Stimulated activated CD8-positive, alpha-beta memory T cell treated with anti-CD3 and anti-CD28 coated beads, Interleukin-4, amount 100 ng/mL, for 48 hours (primary cell): ENCODE results near the gene CRYGN.
A peak's percentile ranks its signal among the peaks of the same experiment; 100 is the strongest.

Source experiments
- DNase-seq: peaks from one replicate; pipeline ENCODE4 v3.0.0-alpha.2; 2020

The CRYGN gene

GRCh38 chr7:151437866-151438516, 1.9 kb downstream of the CRYGN start:
- DNase-seq: no peak

- no peak for DNase-seq
These were observed 2.8 kb downstream of the CRYGN start for GRCh38 chr7:151437159-151437553.

- no peak for DNase-seq
These were observed 3.3 kb downstream of the CRYGN start for GRCh38 chr7:151436446-151437158.

- DNase-seq: no peak
These were observed 4.0 kb downstream of the CRYGN start for GRCh38 chr7:151435971-151436370.

- no peak for DNase-seq
These were observed 4.6 kb downstream of the CRYGN start for GRCh38 chr7:151435103-151435916.

- DNase-seq: no peak
These were observed 5.4 kb downstream of the CRYGN start for GRCh38 chr7:151434549-151434948.

- DNase-seq: no peak
These were observed 6.1 kb downstream of the CRYGN start for GRCh38 chr7:151433721-151434400.

GRCh38 chr7:151432658-151433521, 7.1 kb downstream of the CRYGN start:
- DNase-seq: peak; percentile 72

- DNase-seq: no peak
These were observed 8.1 kb downstream of the CRYGN start for GRCh38 chr7:151431768-151432311.

GRCh38 chr7:151431281-151431767, 8.6 kb downstream of the CRYGN start:
- no peak for DNase-seq

GRCh38 chr7:151430391-151431205, 9.3 kb downstream of the CRYGN start:
- DNase-seq: no peak

GRCh38 chr7:151429560-151430331, 10.2 kb downstream of the CRYGN start:
- DNase-seq: no peak

GRCh38 chr7:151429237-151429559, 10.7 kb downstream of the CRYGN start:
- no peak for DNase-seq

- no peak for DNase-seq
These were observed 11.3 kb downstream of the CRYGN start for GRCh38 chr7:151428378-151429236.

- DNase-seq: no peak
These were observed 12.1 kb downstream of the CRYGN start for GRCh38 chr7:151427705-151428377.

- no peak for DNase-seq
These were observed 12.8 kb downstream of the CRYGN start for GRCh38 chr7:151426904-151427704.

GRCh38 chr7:151426441-151426903, 13.5 kb downstream of the CRYGN start:
- no peak for DNase-seq
